ENCODE data around the gene ZNF41. TPM values are rescaled to one million over a fixed set of nuclear protein-coding genes. Genes with fewer than 3 reads are reported as not detected.

The ZNF41 gene
- polyA plus RNA-seq, 3 donors = 1.8 to 4.3 (median 3.1) TPM

DNA sequence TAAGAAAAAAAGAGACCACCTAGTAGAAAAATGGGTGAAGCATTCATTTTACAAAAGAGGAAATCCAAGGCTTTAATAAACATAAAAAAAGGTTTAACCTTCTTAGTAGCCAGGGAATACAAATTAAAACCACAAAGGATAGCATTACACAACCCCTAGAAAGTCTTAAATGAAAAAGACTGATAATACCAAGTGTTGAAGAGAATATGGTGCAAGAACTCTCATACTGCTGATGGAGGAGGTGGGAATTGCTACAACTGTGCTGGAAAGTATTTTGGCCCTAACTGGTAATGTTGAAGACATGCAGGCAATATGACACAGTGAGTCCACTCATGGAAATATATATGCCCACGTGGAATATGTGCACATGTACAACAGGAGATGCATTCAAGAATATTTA is 22.5 kb downstream of the ZNF41 start:
- no peaks in the 10 kb centered on the region for H3K4me1 ChIP-seq (ENCODE audit: control insufficient read depth in 1 of 2, insufficient read depth in 2 of 2, low read length in 2 of 2)
- intact Hi-C loops (cut with micrococcal nuclease) = no loop called here
- H3K27me3 Mint-ChIP-seq (ENCODE audit: low read depth in 3 of 3) = peaks cover 0 to 1% (median 0%) of the 10 kb centered on the region in 3 donors
- peaks cover 53 to 64% of the 10 kb centered on the region in 2 donors for H3K36me3 Mint-ChIP-seq
- TF ChIP-seq CTCF (IDR thresholded peaks at IDR 0.05) = no peak
- DNase-seq = no peak
- peaks cover 21 to 58% of the 10 kb centered on the region in 2 donors for H3K36me3 ChIP-seq (replicated peaks in 1 of 2; ENCODE audit: control insufficient read depth in 1 of 2, insufficient read depth in 2 of 2, low read length in 2 of 2)
- H3K4me2 ChIP-seq (replicated peaks; ENCODE audit: extremely low read depth, low read length, poor library complexity, severe bottlenecking) = no peak overlapping the region
- no peaks in the 10 kb centered on the region for H4K20me1 ChIP-seq (ENCODE audit: insufficient read depth, low read length)
- H3K27me3 ChIP-seq (ENCODE audit: control insufficient read depth in 2 of 2, insufficient read depth in 2 of 2, low read length in 2 of 2) = no peaks in the 10 kb centered on the region
- no peak overlapping the region for H3K27ac ChIP-seq (ENCODE audit: low read depth in 1 of 2, low read length in 2 of 2)
- H2AFZ ChIP-seq (ENCODE audit: insufficient read depth, low read depth, low read length, poor library complexity, severe bottlenecking) = no peak overlapping the region
- H3K9ac ChIP-seq (ENCODE audit: insufficient read depth, low read length, poor library complexity, severe bottlenecking) = no peak overlapping the region
- H3K9me3 ChIP-seq (replicated peaks in 1 of 2; ENCODE audit: control insufficient read depth in 1 of 2, insufficient read depth in 1 of 2, low read length in 2 of 2) = peaks cover 8 to 11% of the 10 kb centered on the region in 2 donors
- H3K4me1 Mint-ChIP-seq = no peaks in the 10 kb centered on the region
- H3K27ac Mint-ChIP-seq = no peak overlapping the region
- peaks cover 6 to 46% (median 25%) of the 10 kb centered on the region in 7 donors for H3K9me3 Mint-ChIP-seq
- no peak overlapping the region for H3K4me3 Mint-ChIP-seq
- H3K4me3 ChIP-seq (replicated peaks in 1 of 3; ENCODE audit: low read depth in 2 of 3, low read length in 3 of 3) = no peak overlapping the region
- WGBS (ENCODE audit: insufficient coverage) = no CpG with 5 or more reads among the region's 1 CpG
- no peaks in the 10 kb centered on the region for H3K79me2 ChIP-seq (ENCODE audit: insufficient read depth, low read length)

DNA sequence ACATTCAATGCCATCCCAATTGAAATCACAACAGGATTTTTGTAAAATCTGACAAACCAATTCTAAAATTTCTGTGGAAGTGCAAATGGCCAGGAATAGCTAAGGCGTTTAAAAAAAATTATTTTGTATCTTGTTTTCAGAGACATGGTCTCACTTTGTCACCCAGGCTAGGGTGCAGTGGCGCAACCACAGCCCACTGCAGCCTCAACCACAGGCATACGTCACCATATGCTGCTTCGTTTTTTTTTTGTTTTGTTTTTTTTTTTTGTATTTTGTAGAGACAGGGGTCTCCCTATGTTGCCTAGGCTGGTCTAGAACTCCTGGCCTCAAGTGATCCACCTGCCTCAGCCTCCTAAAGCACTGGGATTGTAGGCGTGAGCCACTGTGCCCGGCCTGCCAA is 24.5 kb downstream of the ZNF41 start:
- Mint-ChIP-seq H3K27ac (no peak overlapping the region), H3K4me3 (no peak overlapping the region), H3K27me3 (ENCODE audit: low read depth in 3 of 3) (no peaks in the 10 kb centered on the region), H3K9me3 (peaks cover 12 to 50% (median 27%) of the 10 kb centered on the region in 7 donors), H3K4me1 (no peaks in the 10 kb centered on the region), H3K36me3 (peaks cover 57 to 69% of the 10 kb centered on the region in 2 donors)
- H3K4me3 ChIP-seq (replicated peaks in 1 of 3; ENCODE audit: low read depth in 2 of 3, low read length in 3 of 3) = no peak overlapping the region
- WGBS (ENCODE audit: insufficient coverage) = 100% methylated on average over 1 of the region's 6 CpGs
- H3K4me2 ChIP-seq (replicated peaks; ENCODE audit: extremely low read depth, low read length, poor library complexity, severe bottlenecking) = no peak overlapping the region
- peaks cover 12 to 16% of the 10 kb centered on the region in 2 donors for H3K9me3 ChIP-seq (replicated peaks in 1 of 2; ENCODE audit: control insufficient read depth in 1 of 2, insufficient read depth in 1 of 2, low read length in 2 of 2)
- no peaks in the 10 kb centered on the region for H3K27me3 ChIP-seq (ENCODE audit: control insufficient read depth in 2 of 2, insufficient read depth in 2 of 2, low read length in 2 of 2)
- no peak overlapping the region for H3K27ac ChIP-seq (ENCODE audit: low read depth in 1 of 2, low read length in 2 of 2)
- H2AFZ ChIP-seq (ENCODE audit: insufficient read depth, low read depth, low read length, poor library complexity, severe bottlenecking) = no peak overlapping the region
- H3K4me1 ChIP-seq (ENCODE audit: control insufficient read depth in 1 of 2, insufficient read depth in 2 of 2, low read length in 2 of 2) = no peaks in the 10 kb centered on the region
- no peak for TF ChIP-seq CTCF (IDR thresholded peaks at IDR 0.05)
- no peaks in the 10 kb centered on the region for H4K20me1 ChIP-seq (ENCODE audit: insufficient read depth, low read length)
- no peak overlapping the region for H3K9ac ChIP-seq (ENCODE audit: insufficient read depth, low read length, poor library complexity, severe bottlenecking)
- no peak for DNase-seq
- H3K36me3 ChIP-seq (replicated peaks in 1 of 2; ENCODE audit: control insufficient read depth in 1 of 2, insufficient read depth in 2 of 2, low read length in 2 of 2) = peaks cover 31 to 57% of the 10 kb centered on the region in 2 donors
- intact Hi-C loops (cut with micrococcal nuclease) = no loop called here
- no peaks in the 10 kb centered on the region for H3K79me2 ChIP-seq (ENCODE audit: insufficient read depth, low read length)

Data from CD14-positive monocyte (primary cell).